Mucosa of rectum (tissue), 2 donors: Measurements from ENCODE around the gene GSTM1.

Experiments
- H3K27ac ChIP-seq, 2 donors: one replicate each; pipeline ENCODE4 v1.7.0; 2013; ENCODE audit warnings: inconsistent platforms in 2 of 2, low read depth in 2 of 2, low read length in 2 of 2
- H3K27me3 ChIP-seq, 2 donors: one replicate each; pipeline ENCODE4 v1.7.0; 2013; ENCODE audit warnings: low read length in 2 of 2; ENCODE audit not compliant: control insufficient read depth in 2 of 2, insufficient read depth in 2 of 2
- H3K36me3 ChIP-seq, 2 donors: one replicate each; pipeline ENCODE4 v1.7.0; 2013; ENCODE audit warnings: low read length in 2 of 2; ENCODE audit not compliant: control insufficient read depth in 2 of 2, insufficient read depth in 2 of 2
- H3K4me1 ChIP-seq, 2 donors: one replicate each; pipeline ENCODE4 v1.7.0; 2013; ENCODE audit warnings: low read length in 2 of 2, mild to moderate bottlenecking in 1 of 2; ENCODE audit not compliant: control insufficient read depth in 2 of 2, insufficient read depth in 2 of 2
- H3K4me3 ChIP-seq, 2 donors: one replicate each; pipeline ENCODE4 v1.7.0; 2013; ENCODE audit warnings: low read length in 2 of 2
- H3K9ac ChIP-seq, 2 donors: one replicate each; pipeline ENCODE4 v1.7.0; 2013; ENCODE audit warnings: low read length in 2 of 2, low read depth in 1 of 2, mild to moderate bottlenecking in 1 of 2
- H3K9me3 ChIP-seq, 2 donors: one replicate each; pipeline ENCODE4 v1.7.0; 2013; ENCODE audit warnings: low read length in 2 of 2; ENCODE audit not compliant: control insufficient read depth in 2 of 2
- donor health status: healthy.
- donor health status: Normal muscosa, but diverticular disease.

The GSTM1 gene

DNA sequence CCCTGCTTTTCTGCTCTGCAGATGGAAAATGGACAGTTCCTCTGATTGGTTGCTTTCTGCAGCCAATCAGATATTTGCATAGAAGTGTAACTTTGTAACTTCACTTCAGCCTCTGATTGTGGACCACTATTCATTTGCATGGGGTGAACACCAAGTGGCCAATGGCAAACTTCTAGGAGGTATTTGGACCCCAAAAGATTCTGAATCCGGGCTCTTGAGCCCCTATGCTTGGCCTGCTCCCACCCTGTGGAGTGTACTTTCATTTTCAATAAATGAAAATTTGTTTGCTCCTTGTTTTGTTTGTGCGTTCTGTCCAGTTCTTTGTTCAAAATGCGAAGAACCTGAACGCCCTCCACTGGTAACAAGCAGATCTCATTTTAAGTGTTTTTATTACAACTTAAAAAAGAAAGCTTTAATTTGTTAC lies 38.1 kb upstream of the GSTM1 start:
- H3K4me3 ChIP-seq = no peak overlapping the region
- no peak overlapping the region for H3K9ac ChIP-seq
- H3K9me3 ChIP-seq = no peaks in the 10 kb centered on the region
- H3K4me1 ChIP-seq = no peaks in the 10 kb centered on the region
- no peaks in the 10 kb centered on the region for H3K36me3 ChIP-seq
- H3K27me3 ChIP-seq = no peaks in the 10 kb centered on the region
- H3K27ac ChIP-seq = no peak overlapping the region

GRCh38 chr1:109650609-109651008 lies 37.0 kb upstream of the GSTM1 start:
- Histone ChIP-seq H3K9me3 (no peaks in the 10 kb centered on the region), H3K27me3 (no peaks in the 10 kb centered on the region), H3K4me3 (no peak overlapping the region), H3K4me1 (peaks cover 2 to 6% of the 10 kb centered on the region in 2 donors), H3K36me3 (no peaks in the 10 kb centered on the region), H3K27ac (no peak overlapping the region), H3K9ac (no peak overlapping the region)

GRCh38 chr1:109652402-109652801 lies 35.2 kb upstream of the GSTM1 start:
- no peaks in the 10 kb centered on the region for H3K27me3 ChIP-seq
- no peak overlapping the region for H3K27ac ChIP-seq
- H3K4me3 ChIP-seq = no peak overlapping the region
- H3K36me3 ChIP-seq = no peaks in the 10 kb centered on the region
- H3K4me1 ChIP-seq = peaks cover 7 to 9% of the 10 kb centered on the region in 2 donors
- no peak overlapping the region for H3K9ac ChIP-seq
- no peaks in the 10 kb centered on the region for H3K9me3 ChIP-seq

GRCh38 chr1:109653306-109653705 lies 34.3 kb upstream of the GSTM1 start:
- Histone ChIP-seq H3K27me3 (no peaks in the 10 kb centered on the region), H3K27ac (no peak overlapping the region), H3K9ac (no peak overlapping the region)

GRCh38 chr1:109654519-109654918 lies 33.1 kb upstream of the GSTM1 start:
- Histone ChIP-seq H3K4me1 (peaks cover 7 to 9% of the 10 kb centered on the region in 2 donors), H3K27ac (no peak overlapping the region), H3K4me3 (no peak overlapping the region), H3K9ac (no peak overlapping the region), H3K36me3 (peaks cover 9 to 10% of the 10 kb centered on the region in 2 donors), H3K27me3 (no peaks in the 10 kb centered on the region), H3K9me3 (no peaks in the 10 kb centered on the region)

More at GRCh38 chr1:109653306-109653705, 34.3 kb upstream of the GSTM1 start:
- no peaks in the 10 kb centered on the region for H3K9me3 ChIP-seq
- peaks cover 0 to under 1% of the 10 kb centered on the region in 2 donors for H3K36me3 ChIP-seq
- H3K4me1 ChIP-seq = peaks cover 7 to 9% of the 10 kb centered on the region in 2 donors
- no peak overlapping the region for H3K4me3 ChIP-seq

- Histone ChIP-seq H3K4me1 (peaks cover 7 to 9% of the 10 kb centered on the region in 2 donors), H3K36me3 (peaks cover 13 to 21% of the 10 kb centered on the region in 2 donors), H3K9ac (peak within 1 kb of the TSS; percentile 77 to 91), H3K9me3 (no peaks in the 10 kb centered on the region), H3K4me3 (peak within 1 kb of the TSS; percentile 83 to 90), H3K27me3 (no peaks in the 10 kb centered on the region), H3K27ac (peak within 1 kb of the TSS; percentile 89 to 90)
Observed at GRCh38 chr1:109655615-109656519, 31.8 kb upstream of the GSTM1 start, which contains the start of gene GSTM4. TSS of gene GSTM4 (plus strand) at chr1:109656099. CDS start at chr1:109656390, 291 bp downstream.

- Histone ChIP-seq H3K27ac (no peak overlapping the region), H3K9me3 (no peaks in the 10 kb centered on the region), H3K9ac (no peak overlapping the region), H3K36me3 (peaks cover 13 to 25% of the 10 kb centered on the region in 2 donors), H3K27me3 (no peaks in the 10 kb centered on the region), H3K4me1 (peaks cover 7 to 9% of the 10 kb centered on the region in 2 donors), H3K4me3 (no peak overlapping the region)
Observed at GRCh38 chr1:109657395-109657794, 30.2 kb upstream of the GSTM1 start.

DNA sequence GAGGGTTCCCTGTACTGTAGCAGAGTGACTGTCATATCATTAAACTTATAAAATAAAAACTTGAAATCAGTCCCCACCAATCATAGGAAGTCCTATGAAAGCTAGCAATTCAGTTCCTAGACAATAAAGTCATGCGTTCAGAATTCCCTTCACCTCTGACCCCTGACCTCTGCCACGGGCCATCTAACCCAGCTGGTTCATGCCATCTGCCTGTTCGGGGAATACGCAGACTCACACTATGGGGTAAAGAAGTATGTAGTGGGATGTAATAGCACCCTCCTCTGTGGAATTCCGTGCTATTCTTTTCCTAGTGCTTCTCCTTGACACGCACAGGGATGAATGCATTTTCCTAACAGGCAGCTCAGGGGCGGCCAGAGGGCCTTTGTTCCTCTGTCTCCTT lies 29.6 kb upstream of the GSTM1 start:
- no peak overlapping the region for H3K27ac ChIP-seq

DNA sequence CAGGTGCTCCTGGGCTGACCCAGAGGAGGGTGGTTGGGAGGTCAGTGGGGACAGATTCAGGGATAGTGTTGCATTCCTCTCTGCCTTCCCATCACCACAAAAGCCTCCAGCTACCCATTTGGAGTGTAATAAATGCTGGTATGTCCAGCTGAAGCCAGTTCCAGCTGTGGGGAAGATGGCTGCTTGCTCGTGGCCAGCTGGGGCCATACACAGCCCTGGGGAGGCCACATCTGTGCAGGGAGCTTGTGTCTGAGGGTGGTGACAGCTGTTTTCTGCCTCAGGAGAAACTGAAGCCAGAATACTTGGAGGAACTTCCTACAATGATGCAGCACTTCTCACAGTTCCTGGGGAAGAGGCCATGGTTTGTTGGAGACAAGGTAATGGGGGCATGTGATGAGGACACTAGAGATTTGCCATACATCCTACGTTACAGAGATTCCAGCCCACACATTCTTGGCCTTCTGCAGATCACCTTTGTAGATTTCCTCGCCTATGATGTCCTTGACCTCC lies 29.0 kb upstream of the GSTM1 start:
- no peak overlapping the region for H3K4me3 ChIP-seq
- H3K27ac ChIP-seq = no peak overlapping the region
- no peaks in the 10 kb centered on the region for H3K27me3 ChIP-seq
- H3K9me3 ChIP-seq = no peaks in the 10 kb centered on the region
- peaks cover 7 to 9% of the 10 kb centered on the region in 2 donors for H3K4me1 ChIP-seq
- no peak overlapping the region for H3K9ac ChIP-seq
- peaks cover 13 to 25% of the 10 kb centered on the region in 2 donors for H3K36me3 ChIP-seq

More for the DNA sequence above, 29.6 kb upstream of the GSTM1 start:
- peaks cover 13 to 25% of the 10 kb centered on the region in 2 donors for H3K36me3 ChIP-seq
- H3K27me3 ChIP-seq = no peaks in the 10 kb centered on the region
- peaks cover 7 to 9% of the 10 kb centered on the region in 2 donors for H3K4me1 ChIP-seq
- H3K4me3 ChIP-seq = no peak overlapping the region
- no peak overlapping the region for H3K9ac ChIP-seq
- no peaks in the 10 kb centered on the region for H3K9me3 ChIP-seq

- Histone ChIP-seq H3K27ac (no peak overlapping the region), H3K27me3 (no peaks in the 10 kb centered on the region)
Observed at GRCh38 chr1:109659145-109659544, 28.5 kb upstream of the GSTM1 start.

More at GRCh38 chr1:109659145-109659544, 28.5 kb upstream of the GSTM1 start:
- Histone ChIP-seq H3K9me3 (no peaks in the 10 kb centered on the region), H3K9ac (no peak overlapping the region), H3K4me3 (no peak overlapping the region), H3K36me3 (peaks cover 13 to 25% of the 10 kb centered on the region in 2 donors), H3K4me1 (peaks cover 7 to 9% of the 10 kb centered on the region in 2 donors)
